HG03097 (cell line): ENCODE data around the gene CD22.

Experiments used
- ATAC-seq: cut with Tn5 transposase; IDR thresholded peaks from one replicate; pipeline ENCODE4 v1.9.1; 2021; ENCODE audit not compliant: unreplicated experiment, low FRiP score

Gene CD22

DNA sequence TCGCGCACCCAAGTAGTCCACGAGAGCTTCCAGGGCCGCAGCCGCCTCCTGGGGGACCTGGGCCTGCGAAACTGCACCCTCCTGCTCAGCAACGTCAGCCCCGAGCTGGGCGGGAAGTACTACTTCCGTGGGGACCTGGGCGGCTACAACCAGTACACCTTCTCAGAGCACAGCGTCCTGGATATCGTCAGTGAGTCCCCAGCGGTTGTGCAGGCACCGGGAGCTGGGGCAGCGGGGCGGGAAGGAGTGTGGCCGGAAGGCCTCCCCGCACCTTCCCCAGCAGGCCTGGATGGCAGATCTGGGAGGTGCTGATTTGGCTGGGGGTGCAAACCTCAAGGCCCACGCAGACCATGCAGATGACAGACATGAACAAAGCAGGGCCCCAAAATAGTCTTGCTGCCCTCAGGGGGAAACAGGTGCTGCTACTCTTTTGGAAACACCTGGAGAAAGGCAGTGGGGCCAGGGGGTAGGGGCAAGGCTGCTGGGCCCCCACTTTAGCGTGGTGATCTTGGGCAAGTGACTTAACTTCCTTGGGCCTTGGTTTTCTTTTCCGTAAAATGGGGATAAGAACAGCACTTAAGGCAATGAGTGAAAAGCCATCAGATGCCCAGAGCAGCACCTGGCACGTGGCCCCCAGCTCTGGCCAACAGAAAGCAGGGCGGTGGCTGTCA lies 33.1 kb upstream of the CD22 start:
- no peak for ATAC-seq

DNA sequence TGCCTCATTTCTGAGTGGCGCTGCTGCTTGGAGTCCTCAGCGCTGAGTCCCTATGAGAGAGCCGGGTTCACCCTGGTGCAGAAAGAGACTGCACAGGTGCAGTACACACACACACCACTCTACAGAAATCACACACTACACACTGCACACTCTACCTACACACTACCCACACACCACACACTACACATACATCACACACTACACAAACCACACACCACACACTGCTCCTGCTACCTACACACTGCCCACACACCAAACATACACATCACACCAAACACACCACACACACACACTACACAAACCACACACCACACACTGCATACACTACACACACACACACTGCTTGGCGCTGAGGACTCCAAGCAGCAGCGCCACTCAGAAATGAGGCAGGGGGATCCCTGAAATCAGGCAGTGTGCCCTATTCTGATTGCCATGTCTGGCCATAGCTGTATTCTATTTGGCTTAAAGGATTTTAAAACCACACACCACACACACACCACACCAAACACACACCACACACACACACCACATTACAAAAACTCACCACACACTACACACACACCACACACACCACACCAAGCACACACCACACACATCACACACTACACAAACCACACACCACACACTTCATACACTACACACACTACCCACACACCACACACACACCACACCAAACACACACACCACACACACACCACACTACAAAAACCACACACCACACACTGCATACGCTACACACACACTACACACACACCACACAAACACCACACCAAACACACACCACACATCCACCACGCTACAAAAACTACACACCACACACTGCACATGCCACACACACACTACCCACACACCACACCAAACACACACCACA lies 32.1 kb upstream of the CD22 start:
- no peak for ATAC-seq

DNA sequence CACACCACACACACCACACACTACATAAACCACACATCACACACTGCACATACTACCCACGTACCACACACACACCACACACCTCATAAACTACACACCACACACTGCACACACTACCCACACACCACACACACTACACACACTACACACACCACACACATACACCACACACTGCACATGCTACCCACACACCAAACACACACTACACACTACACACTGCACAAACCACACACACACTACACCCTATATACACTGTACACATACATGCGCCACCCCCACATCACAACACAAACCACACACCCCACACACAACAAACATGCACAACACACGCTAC lies 31.5 kb upstream of the CD22 start:
- no peak for ATAC-seq

DNA sequence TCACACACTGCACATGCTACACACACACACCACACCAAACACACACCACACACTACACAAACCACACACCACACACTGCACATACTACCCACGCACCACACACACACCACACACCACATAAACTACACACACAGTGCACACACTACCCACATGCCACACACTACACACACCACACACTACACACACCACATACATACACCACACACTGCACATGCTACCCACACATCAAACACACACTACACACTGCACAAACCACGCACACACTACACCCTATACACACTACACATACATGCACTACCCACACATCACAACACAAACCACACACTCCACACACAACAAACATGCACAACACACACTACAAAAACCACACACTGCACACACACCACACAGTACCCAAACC lies 31.1 kb upstream of the CD22 start:
- ATAC-seq, result no peak

DNA sequence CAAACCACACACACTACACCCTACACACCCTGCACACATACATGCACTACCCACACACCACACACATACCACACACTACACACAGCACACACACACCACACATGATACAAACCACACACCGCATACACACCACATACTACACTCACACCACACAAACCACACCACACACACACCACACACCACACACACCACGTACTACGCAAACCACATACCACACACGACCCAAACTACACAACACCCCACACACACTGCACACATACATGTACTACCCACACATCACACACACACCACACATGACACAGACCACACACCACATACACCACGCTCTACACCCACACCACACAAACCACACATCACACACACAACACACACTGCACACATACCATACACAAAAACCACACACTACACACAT lies 30.4 kb upstream of the CD22 start:
- ATAC-seq, result no peak

DNA sequence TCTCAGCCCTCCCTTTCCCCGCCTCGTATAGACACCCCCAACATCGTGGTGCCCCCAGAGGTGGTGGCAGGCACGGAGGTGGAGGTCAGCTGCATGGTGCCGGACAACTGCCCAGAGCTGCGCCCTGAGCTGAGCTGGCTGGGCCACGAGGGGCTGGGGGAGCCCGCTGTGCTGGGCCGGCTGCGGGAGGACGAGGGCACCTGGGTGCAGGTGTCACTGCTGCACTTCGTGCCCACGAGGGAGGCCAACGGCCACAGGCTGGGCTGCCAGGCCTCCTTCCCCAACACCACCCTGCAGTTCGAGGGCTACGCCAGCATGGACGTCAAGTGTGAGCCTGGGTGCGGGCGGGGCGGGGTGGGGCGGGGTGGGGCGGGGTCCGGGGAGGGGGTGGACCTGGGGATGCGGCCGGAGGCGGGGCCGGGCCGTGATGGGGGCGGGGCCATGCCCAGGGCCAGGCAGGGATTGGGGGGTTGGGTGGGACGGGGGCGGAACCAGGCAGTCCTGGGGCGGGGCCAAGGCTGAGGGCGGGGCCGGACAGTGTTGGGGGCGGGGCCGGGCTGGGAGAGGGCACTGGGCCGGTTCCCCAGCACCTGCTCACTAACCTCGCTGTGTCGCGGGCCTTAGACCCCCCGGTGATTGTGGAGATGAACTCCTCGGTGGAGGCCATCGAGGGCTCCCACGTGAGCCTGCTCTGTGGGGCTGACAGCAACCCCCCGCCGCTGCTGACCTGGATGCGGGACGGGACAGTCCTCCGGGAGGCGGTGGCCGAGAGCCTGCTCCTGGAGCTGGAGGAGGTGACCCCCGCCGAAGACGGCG lies 29.3 kb upstream of the CD22 start:
- ATAC-seq, result no peak

DNA sequence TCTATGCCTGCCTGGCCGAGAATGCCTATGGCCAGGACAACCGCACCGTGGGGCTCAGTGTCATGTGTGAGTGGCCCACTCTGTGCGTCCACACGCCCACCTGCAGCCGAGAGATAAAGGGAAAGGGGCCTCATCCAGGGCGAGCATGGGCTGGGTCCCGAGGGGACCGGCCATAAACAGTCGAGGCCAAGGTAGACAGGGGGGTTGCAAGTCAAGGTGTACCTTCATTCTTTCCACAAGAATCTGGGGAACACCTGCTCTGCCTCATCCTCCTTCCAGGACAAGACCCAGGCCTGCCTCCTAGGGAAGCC lies 28.7 kb upstream of the CD22 start:
- no peak for ATAC-seq

DNA sequence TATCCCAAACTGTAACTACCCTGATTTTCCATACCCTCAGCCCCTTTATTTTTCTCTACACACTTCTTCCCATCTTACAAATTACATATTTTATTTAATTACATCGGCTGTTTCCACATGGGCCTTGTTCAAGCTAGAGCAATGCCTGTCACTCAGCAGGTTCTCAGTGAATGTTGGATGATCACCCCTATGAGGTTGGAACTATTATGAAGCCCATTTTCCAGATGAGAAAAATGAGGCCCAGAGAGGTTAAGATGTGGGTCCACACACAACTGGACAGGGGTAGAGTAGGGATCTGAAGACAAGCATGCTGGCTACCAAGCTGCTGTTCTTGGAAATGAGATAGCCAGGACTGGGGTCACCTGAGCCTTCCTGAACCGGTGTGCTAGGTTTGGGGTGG lies 27.0 kb upstream of the CD22 start:
- ATAC-seq, result no peak

DNA sequence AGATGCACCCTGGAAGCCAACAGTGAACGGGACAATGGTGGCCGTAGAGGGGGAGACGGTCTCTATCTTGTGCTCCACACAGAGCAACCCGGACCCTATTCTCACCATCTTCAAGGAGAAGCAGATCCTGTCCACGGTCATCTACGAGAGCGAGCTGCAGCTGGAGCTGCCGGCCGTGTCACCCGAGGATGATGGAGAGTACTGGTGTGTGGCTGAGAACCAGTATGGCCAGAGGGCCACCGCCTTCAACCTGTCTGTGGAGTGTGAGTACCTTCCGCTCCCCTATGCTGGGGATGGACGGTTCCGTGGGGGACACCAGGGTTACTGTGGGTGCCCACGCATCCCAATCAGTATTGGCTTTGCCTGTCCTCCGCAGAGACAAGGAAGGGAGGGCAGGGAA lies 26.5 kb upstream of the CD22 start:
- ATAC-seq, result no peak

DNA sequence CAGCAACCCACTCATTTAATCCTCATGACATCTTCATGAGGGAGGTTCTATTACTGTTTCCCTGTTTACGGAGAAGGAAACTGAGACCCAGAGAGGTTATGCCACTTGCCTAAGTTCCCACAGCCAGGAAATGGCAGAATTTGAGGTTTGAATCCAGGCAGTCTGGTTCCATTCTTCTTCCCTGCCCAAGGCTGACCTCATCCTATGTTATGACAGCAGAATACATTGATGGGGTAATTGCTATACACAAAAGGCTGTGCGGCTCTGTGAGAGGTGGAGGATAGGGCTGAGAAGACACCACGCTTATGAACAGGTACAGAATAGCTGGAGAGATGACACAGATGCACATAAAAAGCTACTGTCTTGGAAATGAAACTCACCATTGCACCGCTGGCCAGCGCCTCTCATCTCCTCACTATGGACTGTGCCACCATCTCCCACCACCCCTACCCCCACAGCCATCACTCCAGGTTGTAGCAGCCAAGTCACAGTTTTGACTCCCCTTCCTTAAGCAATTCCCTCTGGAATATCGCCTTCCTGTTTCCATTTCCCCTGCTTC lies 25.6 kb upstream of the CD22 start:
- no peak for ATAC-seq

DNA sequence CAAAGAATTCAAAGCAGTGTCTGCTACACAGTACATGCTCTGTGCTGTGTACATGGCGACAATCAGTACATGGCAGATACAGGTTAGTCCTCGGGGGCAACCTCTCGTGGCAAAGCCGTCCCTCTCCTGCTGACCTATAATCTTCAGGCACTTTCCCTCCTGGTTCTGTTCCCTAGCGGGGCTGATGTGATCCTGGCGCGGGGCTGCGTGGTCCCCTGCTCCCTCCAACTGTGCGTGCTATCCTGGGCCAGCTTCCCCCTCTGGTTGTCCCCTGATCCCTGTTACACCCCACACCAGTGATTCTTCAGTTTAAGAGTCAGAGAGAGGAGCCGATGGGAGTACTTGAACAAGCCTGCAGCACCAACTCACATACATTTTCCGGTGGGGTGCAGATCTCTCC lies 25.0 kb upstream of the CD22 start:
- ATAC-seq, result no peak

DNA sequence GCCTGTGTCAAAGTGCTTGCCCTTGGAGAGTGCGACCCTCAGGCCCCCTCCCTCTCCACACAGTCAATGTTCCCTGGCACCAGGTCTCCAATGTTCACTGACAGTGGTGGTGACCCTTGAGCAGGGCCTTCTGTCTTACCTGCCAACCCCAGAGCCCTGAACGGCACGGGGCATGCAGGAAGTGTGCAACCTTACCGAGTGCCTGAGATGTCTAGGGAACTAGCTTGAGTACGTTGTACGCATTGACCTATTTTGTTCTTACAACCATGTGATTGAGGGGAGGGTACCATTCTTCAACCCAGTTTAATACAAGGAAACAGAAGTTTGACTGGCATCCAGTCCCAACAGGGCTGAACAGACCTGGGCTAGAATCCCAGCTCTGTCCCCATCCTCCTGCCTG lies 23.8 kb upstream of the CD22 start:
- ATAC-seq, result no peak

DNA sequence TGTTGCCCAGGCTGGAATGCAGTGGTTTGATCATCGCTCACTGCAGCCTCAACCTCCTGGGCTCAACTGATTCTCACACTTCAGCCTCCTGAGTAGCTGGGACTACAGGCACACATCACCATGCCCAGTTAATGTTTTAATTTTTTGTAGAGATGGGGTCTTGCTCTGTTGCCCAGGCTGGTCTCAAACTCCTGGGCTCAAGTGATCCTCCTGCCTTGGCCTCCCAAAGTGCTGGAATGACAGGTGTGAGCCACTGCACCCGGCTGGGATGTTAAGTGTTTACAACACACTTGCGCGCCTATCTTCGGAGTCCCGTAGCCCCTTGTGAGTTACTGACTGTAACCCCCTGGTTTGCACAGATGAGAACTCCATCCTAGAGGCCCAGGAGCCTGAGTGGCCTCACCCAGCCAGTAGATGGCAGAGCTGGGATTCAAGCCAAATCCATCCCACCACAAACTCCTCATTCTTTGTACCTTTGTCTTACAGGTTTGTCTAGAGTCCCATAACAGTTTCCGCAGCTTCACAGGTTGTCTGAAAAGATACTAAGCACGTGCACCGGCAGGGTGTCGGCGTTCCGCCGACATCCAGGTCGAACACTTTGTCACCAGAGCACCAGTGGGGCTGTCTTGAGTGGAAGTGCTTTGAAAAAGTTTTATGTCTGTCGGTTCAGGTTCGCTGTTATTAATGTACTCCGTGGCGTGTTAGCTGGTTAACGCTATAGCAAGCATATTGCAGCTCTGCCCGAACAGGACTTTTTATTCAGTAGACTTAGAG lies 22.3 kb upstream of the CD22 start:
- no peak for ATAC-seq

DNA sequence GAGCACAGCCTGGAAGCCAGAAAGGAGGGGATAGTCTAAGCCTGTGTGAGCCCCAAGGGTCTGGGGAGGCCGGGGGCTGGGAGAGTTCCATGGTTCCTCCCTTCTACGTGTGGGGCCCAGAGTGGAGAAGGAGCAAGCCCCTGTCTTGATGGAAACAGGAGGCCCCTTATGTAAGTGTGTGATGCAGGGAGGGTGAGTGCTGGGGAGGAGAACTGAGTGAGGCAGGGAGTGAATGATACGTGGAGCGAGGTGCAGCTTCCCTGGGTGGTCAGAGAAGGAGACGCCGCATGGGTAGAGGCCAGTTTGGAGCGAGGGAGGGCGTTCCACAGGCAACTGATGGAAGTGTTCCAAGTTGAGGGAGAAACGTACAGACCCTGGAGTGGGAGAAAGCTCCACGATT lies 21.1 kb upstream of the CD22 start:
- no peak for ATAC-seq

DNA sequence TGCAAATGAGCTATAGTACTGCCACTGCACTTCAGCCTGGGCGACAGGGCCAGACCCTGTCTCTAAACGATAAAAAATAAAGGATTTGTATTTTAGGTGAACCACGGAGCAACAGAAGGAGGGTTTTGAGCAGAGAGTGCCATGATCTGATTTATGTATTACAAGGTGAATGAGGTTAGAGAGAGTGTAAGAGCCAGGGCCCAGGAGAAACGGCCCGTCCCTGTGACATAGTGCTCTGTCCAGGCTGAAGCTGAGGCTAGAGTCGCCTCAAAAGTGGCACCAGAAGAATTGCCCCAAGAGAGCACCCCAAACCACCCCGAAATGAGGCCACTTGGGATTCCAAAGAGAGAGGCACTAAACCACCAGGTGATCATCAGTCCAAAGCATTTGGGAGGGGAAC lies 20.1 kb upstream of the CD22 start:
- ATAC-seq, result no peak

DNA sequence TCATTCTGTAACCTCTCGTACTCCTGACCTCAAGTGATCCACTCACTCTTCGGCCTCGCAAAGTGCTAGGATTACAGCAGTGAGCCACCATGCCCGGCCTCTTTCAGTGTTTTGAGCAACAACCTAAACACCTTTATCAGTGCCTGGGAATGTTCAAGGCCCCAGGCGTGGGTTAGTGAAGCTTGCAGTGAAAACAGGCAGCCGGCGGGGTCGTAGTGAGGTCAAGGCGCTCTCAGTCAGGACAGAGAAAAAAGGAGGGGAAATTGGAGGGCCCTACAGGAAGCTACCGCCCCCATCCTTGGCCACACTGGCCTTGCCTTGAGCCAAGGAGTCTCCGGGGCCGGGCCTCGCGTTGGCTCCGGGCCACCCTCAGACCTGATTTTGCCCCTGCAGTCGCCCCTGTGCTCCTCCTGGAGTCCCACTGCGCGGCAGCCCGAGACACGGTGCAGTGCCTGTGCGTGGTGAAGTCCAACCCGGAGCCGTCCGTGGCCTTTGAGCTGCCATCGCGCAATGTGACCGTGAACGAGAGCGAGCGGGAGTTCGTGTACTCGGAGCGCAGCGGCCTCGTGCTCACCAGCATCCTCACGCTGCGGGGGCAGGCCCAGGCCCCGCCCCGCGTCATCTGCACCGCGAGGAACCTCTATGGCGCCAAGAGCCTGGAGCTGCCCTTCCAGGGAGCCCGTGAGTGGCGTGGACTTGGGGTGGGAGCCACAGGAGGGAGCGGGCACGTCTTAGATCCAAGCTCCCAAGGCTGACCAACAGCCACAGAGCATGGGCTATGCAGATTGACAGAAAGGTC lies 19.3 kb upstream of the CD22 start:
- ATAC-seq, result no peak

DNA sequence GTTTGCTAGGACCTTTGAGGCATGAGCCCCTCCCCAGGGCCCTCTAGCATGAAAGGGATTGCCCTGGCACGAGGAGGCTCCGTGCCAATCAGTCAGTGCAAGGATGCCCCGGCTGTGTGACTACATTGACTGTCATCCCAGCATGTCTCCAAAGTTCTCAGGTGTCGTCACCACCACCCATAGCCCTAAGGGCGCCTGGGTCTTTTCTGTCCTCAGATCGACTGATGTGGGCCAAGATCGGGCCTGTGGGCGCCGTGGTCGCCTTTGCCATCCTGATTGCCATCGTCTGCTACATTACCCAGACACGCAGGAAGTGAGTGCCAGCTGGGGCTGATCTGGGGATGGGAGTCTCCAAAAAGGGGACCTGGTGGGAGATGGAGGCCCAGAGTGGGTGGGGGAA lies 18.7 kb upstream of the CD22 start:
- ATAC-seq, result no peak

DNA sequence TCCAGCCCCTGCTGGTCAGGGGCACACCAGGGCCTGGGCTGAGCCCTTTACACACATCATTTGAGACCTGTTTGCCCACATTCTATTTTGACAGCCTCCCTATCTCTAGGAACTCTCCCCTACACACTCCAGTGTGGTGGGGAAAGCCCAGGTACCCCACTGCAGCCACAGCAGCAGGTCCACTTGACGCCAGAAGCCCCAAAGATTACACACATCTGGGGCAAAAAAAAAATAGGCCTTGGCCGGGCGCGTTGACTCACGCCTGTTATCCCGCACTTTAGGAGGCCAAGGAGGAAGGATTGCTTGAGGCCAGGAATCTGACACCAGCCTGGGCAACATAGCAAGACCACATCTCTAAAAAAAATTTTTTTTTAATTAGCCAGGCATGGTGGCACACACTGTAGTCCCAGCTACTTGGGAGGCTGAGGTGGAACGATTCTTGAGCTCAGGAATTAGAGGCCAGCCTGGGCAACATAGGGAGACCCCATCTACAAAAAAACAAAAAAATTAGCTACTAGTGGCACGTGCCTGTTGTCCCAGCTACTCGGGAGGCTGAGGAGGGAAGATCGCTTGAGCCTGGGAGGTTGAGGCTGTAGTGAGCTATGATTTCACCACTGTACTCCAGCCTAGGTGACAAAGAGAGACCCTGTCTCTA lies 18.0 kb upstream of the CD22 start:
- ATAC-seq, result no peak

DNA sequence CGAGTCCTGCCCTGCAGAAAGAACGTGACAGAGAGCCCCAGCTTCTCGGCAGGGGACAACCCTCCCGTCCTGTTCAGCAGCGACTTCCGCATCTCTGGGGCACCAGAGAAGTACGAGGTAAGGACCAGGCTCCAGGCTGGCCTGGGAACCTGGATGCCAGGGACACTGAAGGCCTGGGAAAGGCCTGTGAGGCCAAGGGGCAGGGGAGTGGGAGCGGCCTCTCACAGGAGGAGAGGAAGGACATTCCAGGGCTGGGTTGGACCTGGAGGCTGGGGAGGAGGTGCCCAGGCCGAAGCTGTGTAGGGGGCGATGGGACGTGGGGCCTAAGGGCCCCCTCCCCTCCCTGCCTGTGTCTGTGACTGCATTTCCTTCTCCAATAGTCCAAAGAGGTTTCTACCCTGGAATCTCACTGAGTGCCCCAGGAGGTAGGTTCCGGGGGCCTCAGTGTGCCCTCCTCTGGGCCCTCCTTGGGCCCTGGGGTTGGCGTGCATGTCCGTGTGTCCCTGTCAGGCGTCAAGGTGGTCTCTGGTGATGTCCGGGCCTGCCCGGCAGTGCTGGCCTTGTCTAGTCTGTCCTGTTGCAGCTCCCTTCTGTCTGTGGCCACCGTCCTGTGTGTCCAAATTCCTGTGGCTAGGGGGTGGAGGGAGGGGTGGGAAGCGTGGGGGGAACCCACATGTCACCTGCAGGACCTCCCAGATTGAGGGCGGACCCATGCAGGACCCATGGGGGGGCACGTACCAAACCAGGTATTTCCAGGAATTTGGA lies 16.9 kb upstream of the CD22 start:
- ATAC-seq, result no peak
